Esophagus muscularis mucosa (tissue), 3 donors: Measurements from ENCODE around the gene BAX.

Experiments
- POLR2A ChIP-seq: fragments of 450-650 bp; IDR thresholded peaks from one replicate; pipeline ENCODE4 v1.6.1; 2017; ENCODE audit warnings: antibody characterized with exemption, moderate library complexity, mild to moderate bottlenecking, low read depth
- TF ChIP-seq, protein P1 (sequence below), 3 experiments: fragments of 200-600 bp in 2 of 3; fragments of 450-650 bp in 1 of 3; sonication (generic) in 2 of 3; IDR thresholded peaks; one replicate each; pipeline ENCODE4 v1.5.1; 2017 to 2019; ENCODE audit warnings: antibody characterized with exemption in 3 of 3, mild to moderate bottlenecking in 2 of 3, moderate library complexity in 1 of 3

- TF ChIP-seq, protein P1, sequence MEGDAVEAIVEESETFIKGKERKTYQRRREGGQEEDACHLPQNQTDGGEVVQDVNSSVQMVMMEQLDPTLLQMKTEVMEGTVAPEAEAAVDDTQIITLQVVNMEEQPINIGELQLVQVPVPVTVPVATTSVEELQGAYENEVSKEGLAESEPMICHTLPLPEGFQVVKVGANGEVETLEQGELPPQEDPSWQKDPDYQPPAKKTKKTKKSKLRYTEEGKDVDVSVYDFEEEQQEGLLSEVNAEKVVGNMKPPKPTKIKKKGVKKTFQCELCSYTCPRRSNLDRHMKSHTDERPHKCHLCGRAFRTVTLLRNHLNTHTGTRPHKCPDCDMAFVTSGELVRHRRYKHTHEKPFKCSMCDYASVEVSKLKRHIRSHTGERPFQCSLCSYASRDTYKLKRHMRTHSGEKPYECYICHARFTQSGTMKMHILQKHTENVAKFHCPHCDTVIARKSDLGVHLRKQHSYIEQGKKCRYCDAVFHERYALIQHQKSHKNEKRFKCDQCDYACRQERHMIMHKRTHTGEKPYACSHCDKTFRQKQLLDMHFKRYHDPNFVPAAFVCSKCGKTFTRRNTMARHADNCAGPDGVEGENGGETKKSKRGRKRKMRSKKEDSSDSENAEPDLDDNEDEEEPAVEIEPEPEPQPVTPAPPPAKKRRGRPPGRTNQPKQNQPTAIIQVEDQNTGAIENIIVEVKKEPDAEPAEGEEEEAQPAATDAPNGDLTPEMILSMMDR (IDR thresholded peaks at IDR 0.05) = no peak
- TF ChIP-seq POLR2A = no peak
Observed at GRCh38 chr19:48918071-48918470, 36.6 kb upstream of the BAX start.
